HTERT RPE-1 (cell line): ENCODE results near the gene ACAN.
"Not testable (repeated sequence)": the region's sequence is repeated elsewhere in the genome, so short reads cannot be mapped to it uniquely, and the experiment has no call there.

Experiments used
- in situ Hi-C: fragments of 300-500 bp; cut with MboI; formaldehyde crosslinking; loops from 4 replicates; pipeline ENCODE4 v1.14.3; 2020; ENCODE audit warnings: low sequenced_read_pairs

ACAN gene

GRCh38 chr15:88917760-88918159 lies 114.5 kb downstream of the ACAN start:
- in situ Hi-C loops, result no loop called here

- in situ Hi-C loops, result no loop called here
Measured at GRCh38 chr15:88918738-88919137, 115.5 kb downstream of the ACAN start.

- in situ Hi-C loops, result no loop called here
Measured at GRCh38 chr15:88920186-88920891, 117.1 kb downstream of the ACAN start.

DNA sequence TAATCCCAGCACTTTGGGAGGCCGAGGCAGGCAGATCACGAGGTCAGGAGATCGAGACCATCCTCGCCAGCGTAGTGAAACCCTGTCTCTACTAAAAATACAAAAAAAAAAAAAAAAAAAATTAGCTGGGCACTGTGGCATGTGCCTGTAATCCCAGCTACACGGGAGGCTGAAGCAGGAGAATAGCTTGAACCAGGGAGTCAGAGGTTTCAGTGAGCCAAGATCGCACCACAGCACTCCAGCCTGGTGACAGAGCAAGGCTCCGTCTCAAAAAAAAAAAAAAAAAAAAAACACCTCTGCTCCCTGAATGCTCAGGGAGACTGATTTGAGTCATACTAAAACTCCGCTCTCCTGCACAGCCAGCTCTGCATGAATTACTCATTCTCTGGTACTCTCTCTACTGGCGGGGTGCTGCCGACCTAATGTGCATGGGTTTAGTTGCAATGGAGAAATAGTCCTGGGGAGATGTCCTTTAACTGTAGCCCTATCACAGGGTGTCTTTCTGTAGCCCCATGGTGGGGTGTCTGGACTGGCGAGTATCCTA lies 117.7 kb downstream of the ACAN start:
- in situ Hi-C loops, result not testable (repeated sequence)
